SK-N-SH treated with all-trans-retinoic acid at 6 μM for 48 hours (cell line): Measurements from ENCODE around the gene CERS2.

ENCODE experiments used
- ESRRG ChIP-seq: fragments of 250-450 bp; sonication (Bioruptor Pico); IDR thresholded peaks from 2 replicates; pipeline ENCODE4 v1.6.1; 2021; ENCODE audit warnings: mild to moderate bottlenecking
- GLIS3 ChIP-seq: fragments of 250-450 bp; sonication (Bioruptor Pico); IDR thresholded peaks from 2 replicates; pipeline ENCODE4 v1.5.0; 2020; ENCODE audit warnings: mild to moderate bottlenecking, moderate library complexity
- PPARA ChIP-seq: fragments of 250-450 bp; sonication (Bioruptor Pico); IDR thresholded peaks from 2 replicates; pipeline ENCODE4 v1.5.0; 2020; ENCODE audit warnings: mild to moderate bottlenecking, borderline replicate concordance
- ZFP3 ChIP-seq: fragments of 250-450 bp; sonication (Bioruptor Pico); IDR thresholded peaks from 2 replicates; pipeline ENCODE4 v1.5.0; 2020; ENCODE audit warnings: mild to moderate bottlenecking, moderate library complexity
- ZNF565 ChIP-seq: fragments of 450-650 bp; formaldehyde crosslinking; conservative IDR thresholded peaks from 2 replicates; pipeline ENCODE4 v1.5.0; 2020; ENCODE audit warnings: low read depth, mild to moderate bottlenecking, moderate library complexity
- TF ChIP-seq, protein P1 (sequence below): fragments of 250-450 bp; sonication (Bioruptor Pico); IDR thresholded peaks from 2 replicates; pipeline ENCODE4 v1.8.0; 2021; ENCODE audit warnings: low read depth, mild to moderate bottlenecking, moderate library complexity, borderline replicate concordance
- TF ChIP-seq, protein P2 (sequence below): fragments of 250-450 bp; sonication (Bioruptor Pico); IDR thresholded peaks from 2 replicates; pipeline ENCODE4 v1.5.1; 2020; ENCODE audit warnings: low read depth, mild to moderate bottlenecking, moderate library complexity
- TF ChIP-seq, protein P3 (sequence below): fragments of 250-450 bp; sonication (Bioruptor Pico); IDR thresholded peaks from 2 replicates; pipeline ENCODE4 v1.8.0; 2020; ENCODE audit warnings: mild to moderate bottlenecking, moderate library complexity, borderline replicate concordance

DNA sequence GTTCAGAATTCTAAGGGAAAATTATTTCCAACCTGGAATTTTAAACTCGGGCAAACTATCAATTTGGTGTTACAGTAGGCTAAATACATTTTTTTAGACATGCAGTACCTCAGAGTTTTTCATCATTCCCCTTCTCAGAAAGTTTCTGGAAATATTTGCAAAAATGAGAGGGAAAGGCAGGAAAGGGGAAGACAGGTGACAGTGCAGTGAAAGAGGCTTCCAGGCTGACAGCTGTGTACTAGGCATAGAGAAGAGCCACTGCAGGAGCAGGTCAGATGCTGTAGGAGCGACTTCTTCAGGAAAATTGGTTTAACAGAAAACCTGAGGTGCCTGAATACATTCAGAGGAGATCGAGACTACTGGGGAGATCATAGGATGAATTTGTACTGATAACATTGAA lies 19.9 kb downstream of the CERS2 start:
- TF ChIP-seq GLIS3 (CRISPR knock-in tag) (no peak), ZNF565 (CRISPR knock-in tag) (no peak), ZFP3 (no peak), ESRRG (CRISPR knock-in tag) (no peak), PPARA (CRISPR knock-in tag) (no peak)
- TF ChIP-seq, protein P1, sequence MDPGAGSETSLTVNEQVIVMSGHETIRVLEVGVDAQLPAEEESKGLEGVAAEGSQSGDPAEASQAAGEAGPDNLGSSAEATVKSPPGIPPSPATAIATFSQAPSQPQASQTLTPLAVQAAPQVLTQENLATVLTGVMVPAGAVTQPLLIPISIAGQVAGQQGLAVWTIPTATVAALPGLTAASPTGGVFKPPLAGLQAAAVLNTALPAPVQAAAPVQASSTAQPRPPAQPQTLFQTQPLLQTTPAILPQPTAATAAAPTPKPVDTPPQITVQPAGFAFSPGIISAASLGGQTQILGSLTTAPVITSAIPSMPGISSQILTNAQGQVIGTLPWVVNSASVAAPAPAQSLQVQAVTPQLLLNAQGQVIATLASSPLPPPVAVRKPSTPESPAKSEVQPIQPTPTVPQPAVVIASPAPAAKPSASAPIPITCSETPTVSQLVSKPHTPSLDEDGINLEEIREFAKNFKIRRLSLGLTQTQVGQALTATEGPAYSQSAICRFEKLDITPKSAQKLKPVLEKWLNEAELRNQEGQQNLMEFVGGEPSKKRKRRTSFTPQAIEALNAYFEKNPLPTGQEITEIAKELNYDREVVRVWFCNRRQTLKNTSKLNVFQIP (CRISPR knock-in tag), result no peak
- TF ChIP-seq, protein P2, sequence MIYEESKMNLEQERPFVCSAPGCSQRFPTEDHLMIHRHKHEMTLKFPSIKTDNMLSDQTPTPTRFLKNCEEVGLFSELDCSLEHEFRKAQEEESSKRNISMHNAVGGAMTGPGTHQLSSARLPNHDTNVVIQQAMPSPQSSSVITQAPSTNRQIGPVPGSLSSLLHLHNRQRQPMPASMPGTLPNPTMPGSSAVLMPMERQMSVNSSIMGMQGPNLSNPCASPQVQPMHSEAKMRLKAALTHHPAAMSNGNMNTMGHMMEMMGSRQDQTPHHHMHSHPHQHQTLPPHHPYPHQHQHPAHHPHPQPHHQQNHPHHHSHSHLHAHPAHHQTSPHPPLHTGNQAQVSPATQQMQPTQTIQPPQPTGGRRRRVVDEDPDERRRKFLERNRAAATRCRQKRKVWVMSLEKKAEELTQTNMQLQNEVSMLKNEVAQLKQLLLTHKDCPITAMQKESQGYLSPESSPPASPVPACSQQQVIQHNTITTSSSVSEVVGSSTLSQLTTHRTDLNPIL, result no peak
- TF ChIP-seq, protein P3, sequence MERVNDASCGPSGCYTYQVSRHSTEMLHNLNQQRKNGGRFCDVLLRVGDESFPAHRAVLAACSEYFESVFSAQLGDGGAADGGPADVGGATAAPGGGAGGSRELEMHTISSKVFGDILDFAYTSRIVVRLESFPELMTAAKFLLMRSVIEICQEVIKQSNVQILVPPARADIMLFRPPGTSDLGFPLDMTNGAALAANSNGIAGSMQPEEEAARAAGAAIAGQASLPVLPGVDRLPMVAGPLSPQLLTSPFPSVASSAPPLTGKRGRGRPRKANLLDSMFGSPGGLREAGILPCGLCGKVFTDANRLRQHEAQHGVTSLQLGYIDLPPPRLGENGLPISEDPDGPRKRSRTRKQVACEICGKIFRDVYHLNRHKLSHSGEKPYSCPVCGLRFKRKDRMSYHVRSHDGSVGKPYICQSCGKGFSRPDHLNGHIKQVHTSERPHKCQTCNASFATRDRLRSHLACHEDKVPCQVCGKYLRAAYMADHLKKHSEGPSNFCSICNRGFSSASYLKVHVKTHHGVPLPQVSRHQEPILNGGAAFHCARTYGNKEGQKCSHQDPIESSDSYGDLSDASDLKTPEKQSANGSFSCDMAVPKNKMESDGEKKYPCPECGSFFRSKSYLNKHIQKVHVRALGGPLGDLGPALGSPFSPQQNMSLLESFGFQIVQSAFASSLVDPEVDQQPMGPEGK (CRISPR knock-in tag), result no peak
